ENCODE results near the gene RIC1. TPM values are rescaled to one million over a fixed set of nuclear protein-coding genes. Genes with fewer than 3 reads are reported as not detected.

The RIC1 gene
- total and polyA plus RNA-seq, 2 of the 8 experiments (the other 6 are each of a cell fraction or from before 2014, with no cell fraction given) = 10.7 to 24.5 TPM

DNA sequence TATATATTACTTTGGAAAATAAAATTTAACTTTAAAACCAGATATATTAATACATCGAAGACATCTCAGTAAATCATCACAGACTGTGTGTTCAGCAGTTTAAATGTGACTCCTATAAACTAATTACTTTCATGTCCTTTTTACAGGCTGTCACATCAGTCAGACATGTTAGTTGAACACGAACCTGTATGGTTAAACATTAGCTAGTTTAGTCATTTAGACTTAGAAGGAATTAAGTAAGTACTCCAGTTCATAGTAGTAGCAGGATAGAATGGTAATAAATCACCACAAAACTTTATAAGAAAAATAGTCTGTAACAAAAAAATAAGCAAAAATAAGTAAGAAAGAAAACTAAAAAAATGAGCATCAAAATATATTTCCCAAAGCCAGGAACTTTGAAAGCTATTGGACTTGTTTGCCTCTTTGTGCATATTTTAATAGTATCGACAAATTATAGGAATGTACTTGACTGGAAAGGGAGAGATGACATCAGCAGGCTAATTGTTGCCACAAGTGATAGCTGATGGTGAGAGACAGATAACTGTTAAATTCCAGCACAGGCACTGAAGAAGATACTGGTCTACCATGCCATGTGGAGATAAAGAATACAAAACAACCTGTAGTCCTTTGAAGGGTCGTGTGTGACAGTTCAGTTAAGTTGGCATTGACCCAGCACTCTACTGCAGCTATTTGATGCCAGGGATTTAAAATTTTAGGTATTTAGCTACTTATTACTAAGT is 83.9 kb downstream of the RIC1 start:
- Histone ChIP-seq H4K91ac (replicated peaks; ENCODE audit: insufficient read length, low read length) (no peak overlapping the region), H3K14ac (ENCODE audit: insufficient read length) (no peak overlapping the region), H3K23ac (ENCODE audit: insufficient read length) (no peak overlapping the region), H2BK15ac (ENCODE audit: low read length) (no peak overlapping the region), H4K8ac (ENCODE audit: extremely low read depth, insufficient read depth, low read length) (no peak overlapping the region), H4K5ac (ENCODE audit: insufficient read length, low read depth, low read length) (no peak overlapping the region), H2BK5ac (ENCODE audit: low read depth, low read length) (no peak overlapping the region), H3K9ac (replicated peaks in 1 of 4; ENCODE audit: extremely low read depth in 1 of 4, low read depth in 3 of 4, low read length in 3 of 4) (no peak overlapping the region), H3K36me3 (ENCODE audit: control insufficient read depth in 2 of 4, insufficient read depth in 4 of 4, low read length in 3 of 4) (peaks cover 0 to 9% (median 0%) of the 10 kb centered on the region in 4 experiments; a peak in 4 of 8 replicates), H2BK12ac (ENCODE audit: low read depth, low read length) (no peak overlapping the region), H3K79me1 (ENCODE audit: low read depth, low read length) (no peaks in the 10 kb centered on the region), H2AK5ac (ENCODE audit: low read depth, low read length) (no peak overlapping the region), H2BK120ac (replicated peaks; ENCODE audit: low read depth, low read length) (no peak overlapping the region), H3K79me2 (ENCODE audit: control insufficient read depth in 1 of 2, insufficient read depth in 2 of 2, low read length in 2 of 2) (no peaks in the 10 kb centered on the region), H3K27ac (ENCODE audit: low read depth, low read length) (no peak overlapping the region), H3K18ac (ENCODE audit: extremely low read depth, low read length) (no peak overlapping the region), H3K4me2 (ENCODE audit: insufficient read depth in 1 of 2, low read depth in 2 of 2, low read length in 2 of 2) (no peak overlapping the region), H3K56ac (replicated peaks; ENCODE audit: insufficient read length, low read depth, low read length) (no peak overlapping the region), H2AFZ (ENCODE audit: low read length) (no peak overlapping the region), H3K4me3 (ENCODE audit: extremely low read depth in 1 of 4, insufficient read depth in 2 of 4, low read depth in 3 of 4, low read length in 4 of 4) (no peak overlapping the region), H3K4ac (replicated peaks; ENCODE audit: insufficient read length, low read depth, low read length) (no peak overlapping the region), H2BK20ac (ENCODE audit: low read length) (no peak overlapping the region), H4K20me1 (replicated peaks in 1 of 2; ENCODE audit: control insufficient read depth in 1 of 2, insufficient read depth in 2 of 2, low read length in 2 of 2) (peaks cover 0 to 2% of the 10 kb centered on the region in 2 experiments), H3K4me1 (replicated peaks in 1 of 4; ENCODE audit: control insufficient read depth in 3 of 4, insufficient read depth in 4 of 4, low read length in 3 of 4) (no peaks in the 10 kb centered on the region), H3K23me2 (ENCODE audit: low read depth, low read length) (no peaks in the 10 kb centered on the region), H3K27me3 (replicated peaks in 1 of 4; ENCODE audit: control insufficient read depth in 3 of 4, extremely low read depth in 1 of 4, insufficient read depth in 3 of 4, low read length in 3 of 4) (no peaks in the 10 kb centered on the region), H3K9me3 (ENCODE audit: insufficient read depth in 2 of 2, low read depth in 1 of 2, low read length in 1 of 2) (peaks cover 0 to 9% of the 10 kb centered on the region in 2 experiments; a peak in 2 of 4 replicates)
- DNase-seq (ENCODE audit: low read depth in 1 of 2, low spot score in 2 of 2) (no peak), FAIRE-seq (no peak)
- CTCF ChIA-PET (ENCODE audit: partially characterized antibody) = interaction anchor here (1.0 to 1.7 kb wide), 3 partner anchors 11 to 123 kb away, joined by 3 to 7 read pairs (median 3); no protein-coding TSS in a partner anchor
- POLR2A ChIA-PET (ENCODE audit: partially characterized antibody) = interaction anchor here (0.6 kb wide), 1 partner anchor 53 kb away, joined by 3 read pairs; no protein-coding TSS in a partner anchor
- 86% methylated on average over 4 of the region's 4 CpGs; no CpG with 5 or more reads in 1 of the 2 experiments for WGBS, 2 experiments (ENCODE audit: extremely low coverage in 1 of 2, insufficient coverage in 1 of 2, insufficient read length in 1 of 2, insufficient replicate concordance in 2 of 2, low coverage in 1 of 2, low lambda C conversion rate in 2 of 2, missing lambda C conversion rate in 1 of 2)
- no peak for TF ChIP-seq TBP (IDR thresholded peaks at IDR 0.05; ENCODE audit: low read depth, low read length)
- no peak for TF ChIP-seq SP1 (IDR thresholded peaks at IDR 0.05; ENCODE audit: low read depth, low read length)
- TF ChIP-seq MAFK (IDR thresholded peaks at IDR 0.05; ENCODE audit: low read depth, low read length) = no peak
- no peak for TF ChIP-seq SP4 (IDR thresholded peaks at IDR 0.05; ENCODE audit: low read length)
- TF ChIP-seq JUND (IDR thresholded peaks at IDR 0.05; ENCODE audit: low read length) = no peak
- no peak for TF ChIP-seq SRF (IDR thresholded peaks at IDR 0.05; ENCODE audit: low read depth, low read length)
- TF ChIP-seq KDM1A (IDR thresholded peaks at IDR 0.05; ENCODE audit: borderline replicate concordance, low read length) = no peak
- no peak for TF ChIP-seq EP300 (IDR thresholded peaks at IDR 0.05; ENCODE audit: borderline replicate concordance in 1 of 2, low read depth in 2 of 2, low read length in 2 of 2)
- TF ChIP-seq POLR2A (IDR thresholded peaks at IDR 0.05; ENCODE audit: control extremely low read depth in 1 of 2, low read depth in 2 of 2, low read length in 2 of 2) = no peak
- TF ChIP-seq TCF12 (IDR thresholded peaks at IDR 0.05; ENCODE audit: low read depth, low read length) = no peak
- no peak for TF ChIP-seq SIN3A (conservative IDR thresholded peaks at IDR 0.05 in 1 of 2, IDR thresholded peaks at IDR 0.05 in 1 of 2; ENCODE audit: low read depth in 1 of 2, low read length in 2 of 2)
- no peak for TF ChIP-seq KDM5A (IDR thresholded peaks at IDR 0.05; ENCODE audit: low read length)
- TF ChIP-seq CHD2 (IDR thresholded peaks at IDR 0.05; ENCODE audit: low read length) = no peak
- no peak for TF ChIP-seq SAP30 (IDR thresholded peaks at IDR 0.05; ENCODE audit: insufficient read depth, insufficient replicate concordance, low read length)
